ENCODE data around the gene USH2A.

The USH2A gene

GRCh38 chr1:216194721-216195120 is 228.5 kb downstream of the USH2A start:
- no peaks in the 10 kb centered on the region for H3K9me3 ChIP-seq (ENCODE audit: insufficient read depth, low read length)
- H2AFZ ChIP-seq (ENCODE audit: low read depth, low read length, severe bottlenecking): no peak overlapping the region
- H3K9ac ChIP-seq (ENCODE audit: low read length): no peak overlapping the region
- no peaks in the 10 kb centered on the region for H4K20me1 ChIP-seq (ENCODE audit: low read depth, low read length)
- no peaks in the 10 kb centered on the region for H3F3A ChIP-seq (ENCODE audit: insufficient read depth)
- TF ChIP-seq CTCF (IDR thresholded peaks at IDR 0.05; ENCODE audit: insufficient read depth, low read length, poor library complexity, severe bottlenecking): no peak
- TF ChIP-seq EZH2phosphoT487 (conservative IDR thresholded peaks at IDR 0.05; ENCODE audit: low read length): no peak
- no peak overlapping the region for H3K27ac ChIP-seq (ENCODE audit: low read depth, low read length)
- no peaks in the 10 kb centered on the region for H3K27me3 ChIP-seq (ENCODE audit: low read length)
- H3K4me2 ChIP-seq (ENCODE audit: low read depth, low read length, poor library complexity, severe bottlenecking): no peak overlapping the region
- H3K79me2 ChIP-seq (ENCODE audit: insufficient read depth, low read length): no peaks in the 10 kb centered on the region
- H3K9me2 ChIP-seq (replicated peaks; ENCODE audit: insufficient read depth, low read length): no peaks in the 10 kb centered on the region
- no peak overlapping the region for H3K4me3 ChIP-seq (ENCODE audit: insufficient read depth, low read length, poor library complexity, severe bottlenecking)
- no peaks in the 10 kb centered on the region for H3K36me3 ChIP-seq (ENCODE audit: low read length)

- no peaks in the 10 kb centered on the region for H4K20me1 ChIP-seq (ENCODE audit: low read depth, low read length)
- no peak overlapping the region for H2AFZ ChIP-seq (ENCODE audit: low read depth, low read length, severe bottlenecking)
- H3F3A ChIP-seq (ENCODE audit: insufficient read depth): no peaks in the 10 kb centered on the region
- no peaks in the 10 kb centered on the region for H3K79me2 ChIP-seq (ENCODE audit: insufficient read depth, low read length)
- H3K9ac ChIP-seq (ENCODE audit: low read length): no peak overlapping the region
- H3K9me2 ChIP-seq (replicated peaks; ENCODE audit: insufficient read depth, low read length): no peaks in the 10 kb centered on the region
- H3K36me3 ChIP-seq (ENCODE audit: low read length): no peaks in the 10 kb centered on the region
- no peak overlapping the region for H3K27ac ChIP-seq (ENCODE audit: low read depth, low read length)
- TF ChIP-seq EZH2phosphoT487 (conservative IDR thresholded peaks at IDR 0.05; ENCODE audit: low read length) (no peak), CTCF (IDR thresholded peaks at IDR 0.05; ENCODE audit: insufficient read depth, low read length, poor library complexity, severe bottlenecking) (no peak)
- H3K27me3 ChIP-seq (ENCODE audit: low read length): no peaks in the 10 kb centered on the region
- no peaks in the 10 kb centered on the region for H3K9me3 ChIP-seq (ENCODE audit: insufficient read depth, low read length)
- H3K4me2 ChIP-seq (ENCODE audit: low read depth, low read length, poor library complexity, severe bottlenecking): no peak overlapping the region
- no peak overlapping the region for H3K4me3 ChIP-seq (ENCODE audit: insufficient read depth, low read length, poor library complexity, severe bottlenecking)
Measured at GRCh38 chr1:216193839-216194443, 229.3 kb downstream of the USH2A start.

GRCh38 chr1:216190438-216190837 is 232.8 kb downstream of the USH2A start:
- no peaks in the 10 kb centered on the region for H4K20me1 ChIP-seq (ENCODE audit: low read depth, low read length)
- H3K27me3 ChIP-seq (ENCODE audit: low read length): no peaks in the 10 kb centered on the region
- H3K4me3 ChIP-seq (ENCODE audit: insufficient read depth, low read length, poor library complexity, severe bottlenecking): no peak overlapping the region
- no peaks in the 10 kb centered on the region for H3K79me2 ChIP-seq (ENCODE audit: insufficient read depth, low read length)
- H3K27ac ChIP-seq (ENCODE audit: low read depth, low read length): no peak overlapping the region
- H3K9me2 ChIP-seq (replicated peaks; ENCODE audit: insufficient read depth, low read length): no peaks in the 10 kb centered on the region
- no peak overlapping the region for H3K9ac ChIP-seq (ENCODE audit: low read length)
- no peaks in the 10 kb centered on the region for H3K36me3 ChIP-seq (ENCODE audit: low read length)
- H2AFZ ChIP-seq (ENCODE audit: low read depth, low read length, severe bottlenecking): no peak overlapping the region
- no peaks in the 10 kb centered on the region for H3K9me3 ChIP-seq (ENCODE audit: insufficient read depth, low read length)
- H3F3A ChIP-seq (ENCODE audit: insufficient read depth): no peaks in the 10 kb centered on the region
- TF ChIP-seq EZH2phosphoT487 (conservative IDR thresholded peaks at IDR 0.05; ENCODE audit: low read length) (no peak), CTCF (IDR thresholded peaks at IDR 0.05; ENCODE audit: insufficient read depth, low read length, poor library complexity, severe bottlenecking) (no peak)
- H3K4me2 ChIP-seq (ENCODE audit: low read depth, low read length, poor library complexity, severe bottlenecking): no peak overlapping the region

All from SU-DHL-6 (cell line).